HCT116 (cell line): ENCODE results near the gene USF1. TPM values are rescaled to one million over a fixed set of nuclear protein-coding genes. Genes with fewer than 3 reads are reported as not detected.

ENCODE experiments used
- ATAC-seq: fragments of 200-7000 bp; cut with Tn5 transposase; 2 replicates; pipeline ENCODE4 v1.9.1; 2020; ENCODE audit warnings: mild to moderate bottlenecking, moderate library complexity
- BruUV-seq: library from RNA; stranded (reverse); fragments of 400-500 nt; replicated peaks from 2 replicates; lab custom pipeline; 2021; lab: Mats Ljungman, UMichigan
- CTCF ChIA-PET: fragments of 300-600 bp; sonication (Branson Sonifier 250); formaldehyde crosslinking; loops from one replicate; lab custom pipeline; 2021; ENCODE audit warnings: antibody characterized with exemption; lab: Charles Lee
- POLR2A ChIA-PET: fragments of 300-600, 350-600 bp; sonication (Branson Sonifier 250); formaldehyde crosslinking; loops from one replicate; lab custom pipeline; 2021; ENCODE audit warnings: antibody characterized with exemption; lab: Charles Lee
- RAD21 ChIA-PET, 2 experiments: fragments of 300-600 bp; sonication (Branson Sonifier 250); formaldehyde crosslinking; loops; one replicate each; lab custom pipeline; 2023; ENCODE audit warnings: low total read pairs in 2 of 2; ENCODE audit not compliant: uncharacterized antibody in 2 of 2, unreplicated experiment in 2 of 2, low non-redundant PET in 1 of 2; lab: Charles Lee
- DNase-seq: peaks from one replicate; pipeline ENCODE4 v3.0.0-alpha.2; 2010; ENCODE audit warnings: low read depth, low spot score
- H2AFZ ChIP-seq: fragments of 200-600 bp; shearing (Covaris generic), sonication (generic); 2 replicates; pipeline ENCODE4 v1.6.1; 2017; ENCODE audit warnings: low read depth, mixed run types, mixed read lengths, antibody characterized with exemption, low read length; ENCODE audit not compliant: poor library complexity, severe bottlenecking
- H3K27ac ChIP-seq: 2 replicates; pipeline ENCODE4 v1.5.1; 2012; ENCODE audit warnings: low read depth, low read length
- H3K27me3 ChIP-seq: fragments of 200-600 bp; sonication (generic); 2 replicates; pipeline ENCODE4 v1.6.1; 2016; ENCODE audit warnings: mixed run types, low read length, mixed read lengths; ENCODE audit not compliant: insufficient read depth
- H3K36me3 ChIP-seq, 2 experiments: fragments of 200-500 bp in 1 of 2; fragments of 200-600 bp in 1 of 2; sonication (Bioruptor generic) in 1 of 2; sonication (generic) in 1 of 2; 2 replicates each; pipeline versions ENCODE4 v1.5.1 to v1.6.1; 2014 to 2016; ENCODE audit warnings: low read length in 2 of 2, inconsistent platforms in 1 of 2, mixed read lengths in 1 of 2, mixed run types in 1 of 2; ENCODE audit not compliant: insufficient read depth in 2 of 2, control insufficient read depth in 1 of 2
- H3K4me1 ChIP-seq, 2 experiments: fragments of 200-600 bp in 1 of 2; sonication (generic) in 1 of 2; 2 replicates each; pipeline versions ENCODE4 v1.5.1 to v1.6.1; 2012 to 2017; ENCODE audit warnings: low read length in 2 of 2, inconsistent platforms in 1 of 2, mild to moderate bottlenecking in 1 of 2, mixed read lengths in 1 of 2, mixed run types in 1 of 2, moderate library complexity in 1 of 2; ENCODE audit not compliant: insufficient read depth in 2 of 2, control insufficient read depth in 1 of 2
- H3K4me2 ChIP-seq: fragments of 200-600 bp; sonication (generic); 2 replicates; pipeline ENCODE4 v1.6.1; 2017; ENCODE audit warnings: mixed run types, low read length, mixed read lengths
- H3K4me3 ChIP-seq, 2 experiments: fragments of 200-600 bp in 1 of 2; sonication (generic) in 1 of 2; replicated peaks in 1 of 2; 2 replicates each; pipeline ENCODE4 v1.5.1; 2011 to 2016; ENCODE audit warnings: low read length in 2 of 2, control low read depth in 1 of 2, low read depth in 1 of 2, mild to moderate bottlenecking in 1 of 2, mixed read lengths in 1 of 2, mixed run types in 1 of 2
- H3K79me2 ChIP-seq: fragments of 200-600 bp; sonication (generic); 2 replicates; pipeline ENCODE4 v1.6.1; 2017; ENCODE audit warnings: mild to moderate bottlenecking, mixed run types, low read length, moderate library complexity, mixed read lengths; ENCODE audit not compliant: insufficient read depth
- H3K9ac ChIP-seq: fragments of 200-600 bp; sonication (generic); 2 replicates; pipeline ENCODE4 v1.6.1; 2016; ENCODE audit warnings: low read length, mixed read lengths
- H3K9me2 ChIP-seq: fragments of 200-600 bp; sonication (generic), shearing (Covaris generic); 2 replicates; pipeline ENCODE4 v1.6.1; 2017; ENCODE audit warnings: mixed run types, mild to moderate bottlenecking, moderate library complexity; ENCODE audit not compliant: insufficient read depth
- H3K9me3 ChIP-seq, 2 experiments: fragments of 200-500 bp in 1 of 2; fragments of 200-600 bp in 1 of 2; sonication (Bioruptor generic) in 1 of 2; sonication (generic) in 1 of 2; 2 replicates each; pipeline ENCODE4 v1.6.1; 2014 to 2017; ENCODE audit warnings: low read length in 2 of 2, mixed read lengths in 2 of 2, inconsistent platforms in 1 of 2, low read depth in 1 of 2, mild to moderate bottlenecking in 1 of 2, mixed run types in 1 of 2, moderate library complexity in 1 of 2; ENCODE audit not compliant: control insufficient read depth in 1 of 2, insufficient read depth in 1 of 2
- H4K20me1 ChIP-seq: fragments of 200-600 bp; sonication (generic), shearing (Covaris generic); 2 replicates; pipeline ENCODE4 v1.6.1; 2017; ENCODE audit warnings: mixed run types, mild to moderate bottlenecking, moderate library complexity; ENCODE audit not compliant: insufficient read depth
- ATF3 ChIP-seq: IDR thresholded peaks from 2 replicates; pipeline ENCODE4 v1.6.1; 2012
- CBX3 ChIP-seq: IDR thresholded peaks from 2 replicates; pipeline ENCODE4 v1.6.1; 2012; ENCODE audit warnings: low read depth
- CEBPB ChIP-seq: IDR thresholded peaks from 2 replicates; pipeline ENCODE4 v1.6.1; 2012; ENCODE audit warnings: low read depth
- CTCF ChIP-seq, 3 experiments: fragments of 200-600 bp in 1 of 3; sonication (generic) in 1 of 3; IDR thresholded peaks in 2 of 3; conservative IDR thresholded peaks in 1 of 3; 2 replicates each; pipeline ENCODE4 v1.5.1; 2012 to 2017; ENCODE audit warnings: low read depth in 2 of 3, low read length in 2 of 3, antibody characterized with exemption in 1 of 3, borderline replicate concordance in 1 of 3, control low read depth in 1 of 3, mild to moderate bottlenecking in 1 of 3, mixed read lengths in 1 of 3, mixed run types in 1 of 3, moderate library complexity in 1 of 3; ENCODE audit not compliant: insufficient read depth in 1 of 3
- EGR1 ChIP-seq: IDR thresholded peaks from 2 replicates; pipeline ENCODE4 v1.6.1; 2012; ENCODE audit warnings: low read depth
- ELF1 ChIP-seq: IDR thresholded peaks from 2 replicates; pipeline ENCODE4 v1.6.1; 2012; ENCODE audit warnings: low read depth, borderline replicate concordance
- EZH2 ChIP-seq: fragments of 200-600 bp; sonication (generic); IDR thresholded peaks from 2 replicates; pipeline ENCODE4 v1.6.1; 2017; ENCODE audit warnings: antibody characterized with exemption, mixed run types
- EZH2phosphoT487 ChIP-seq: fragments of 200-600 bp; IDR thresholded peaks from 2 replicates; pipeline ENCODE4 v1.6.1; 2018; ENCODE audit warnings: antibody characterized with exemption, borderline replicate concordance
- FOSL1 ChIP-seq: IDR thresholded peaks from 2 replicates; pipeline ENCODE4 v1.6.1; 2012; ENCODE audit warnings: low read depth
- JUND ChIP-seq: IDR thresholded peaks from 2 replicates; pipeline ENCODE4 v1.6.1; 2012
- MAX ChIP-seq: IDR thresholded peaks from 2 replicates; pipeline ENCODE4 v1.6.1; 2012
- POLR2AphosphoS5 ChIP-seq: IDR thresholded peaks from 2 replicates; pipeline ENCODE4 v1.6.1; 2011; ENCODE audit warnings: mild to moderate bottlenecking, low read depth, low read length, moderate library complexity
- REST ChIP-seq: IDR thresholded peaks from 2 replicates; pipeline ENCODE4 v1.6.1; 2012; ENCODE audit warnings: low read depth
- SIN3A ChIP-seq: IDR thresholded peaks from 2 replicates; pipeline ENCODE4 v1.6.1; 2012; ENCODE audit warnings: low read depth
- SP1 ChIP-seq: IDR thresholded peaks from 2 replicates; pipeline ENCODE4 v1.6.1; 2012; ENCODE audit warnings: low read depth
- SRF ChIP-seq: IDR thresholded peaks from 2 replicates; pipeline ENCODE4 v1.6.1; 2012; ENCODE audit warnings: low read depth
- TCF7L2 ChIP-seq: IDR thresholded peaks from 2 replicates; pipeline ENCODE4 v1.7.0; 2011; ENCODE audit warnings: borderline replicate concordance, inconsistent platforms; ENCODE audit not compliant: insufficient read depth, insufficient read length; ENCODE audit errors: extremely low read depth
- YY1 ChIP-seq: IDR thresholded peaks from 2 replicates; pipeline ENCODE4 v1.6.1; 2011; ENCODE audit warnings: low read length, low read depth, moderate library complexity, mild to moderate bottlenecking; ENCODE audit not compliant: insufficient replicate concordance; ENCODE audit errors: extremely low read depth
- ZBTB33 ChIP-seq: IDR thresholded peaks from 2 replicates; pipeline ENCODE4 v1.6.1; 2011; ENCODE audit warnings: mild to moderate bottlenecking, low read length, moderate library complexity; ENCODE audit not compliant: insufficient replicate concordance; ENCODE audit errors: extremely low read depth
- ZFX ChIP-seq: fragments of 450-650 bp; IDR thresholded peaks from 2 replicates; pipeline ENCODE4 v1.6.1; 2017
- intact Hi-C: fragments of 100-400 bp; cut with micrococcal nuclease; formaldehyde crosslinking; loops from 2 replicates; pipeline ENCODE4 v1.10.0; 2022
- total RNA-seq: library from RNA; stranded (reverse); gene quantifications from one replicate; pipeline ENCODE4 v1.2.1, GENCODE V29; 2021; ENCODE audit not compliant: unreplicated experiment

USF1 gene
- total RNA-seq, 1 experiment from 2014 or later: 48.0 TPM

- H3K27ac ChIP-seq: peak overlapping the region; percentile 61
- RAD21 ChIA-PET: no interaction called here
- TF ChIP-seq TCF7L2 (no peak), EZH2phosphoT487 (no peak), SIN3A (no peak; the same call in 1 of the 2 replicates), ZFX (no peak), SRF (no peak), JUND (peak; percentile 94), SP1 (peak; percentile 90), CEBPB (peak; percentile 31; the same call in 1 of the 2 replicates), MAX (no peak; the same call in 1 of the 2 replicates), EGR1 (no peak), FOSL1 (peak; percentile 94), CBX3 (peak; percentile 93), REST (no peak), ZBTB33 (no peak), CTCF (IDR thresholded peaks at IDR 0.05 in 2 of 3, conservative IDR thresholded peaks at IDR 0.05 in 1 of 3; ENCODE audit: borderline replicate concordance in 1 of 3, insufficient read depth in 1 of 3, low read depth in 2 of 3, low read length in 2 of 3) (no peak), EZH2 (no peak), ATF3 (no peak), POLR2AphosphoS5 (peak; percentile 57; the same call in 1 of the 2 replicates), YY1 (no peak), ELF1 (no peak)
These were observed 49.6 kb downstream of the USF1 start for GRCh38 chr1:160996178-160996577.

More at GRCh38 chr1:160996178-160996577, 49.6 kb downstream of the USF1 start:
- BruUV-seq: no TSS peak
- ChIA-PET CTCF (interaction anchor here (1.7 to 2.6 kb wide), 3 partner anchors 25 to 101 kb away, joined by 5 to 20 read pairs (median 5); partner anchors contain the start of genes F11R, KLHDC9 and USF1), POLR2A (interaction anchor here (0.6 to 3.3 kb wide), 4 partner anchors 22 to 129 kb away, joined by 3 to 22 read pairs (median 4); partner anchors contain the start of gene F11R)
- H4K20me1 ChIP-seq: no peaks in the 10 kb centered on the region
- H3K9ac ChIP-seq: peak overlapping the region; percentile 59
- H3K27me3 ChIP-seq: no peaks in the 10 kb centered on the region
- peak overlapping the region in 1 of 2 experiments; percentile 0; a peak in 1 of 4 replicates for H3K4me3 ChIP-seq
- H3K4me2 ChIP-seq: peak overlapping the region; percentile 55
- no peak overlapping the region for H2AFZ ChIP-seq
- DNase-seq (peak; percentile 92), ATAC-seq (peak; percentile 73)
- 0 out of 2 replicates have a peak, but pooled peaks cover 1% of the 10 kb centered on the region for H3K79me2 ChIP-seq
- peaks cover 37 to 70% of the 10 kb centered on the region in 2 experiments for H3K4me1 ChIP-seq
- no peaks in the 10 kb centered on the region for H3K9me2 ChIP-seq
- H3K36me3 ChIP-seq: peaks cover 25 to 29% of the 10 kb centered on the region in 2 experiments; a peak in 3 of 4 replicates
- intact Hi-C loops: loop anchor here (2.0 to 5.0 kb wide), 2 partner anchors 43 to 121 kb away; partner anchors contain the start of genes NIT1, PFDN2 and TSTD1
- H3K9me3 ChIP-seq: no peaks in the 10 kb centered on the region
